HG03039 (cell line): ENCODE measurements around the gene FYB2.

Source experiments
- ATAC-seq: cut with Tn5 transposase; IDR thresholded peaks from one replicate; pipeline ENCODE4 v1.9.1; 2021; ENCODE audit warnings: mild to moderate bottlenecking, moderate library complexity; ENCODE audit not compliant: unreplicated experiment

The FYB2 gene

DNA sequence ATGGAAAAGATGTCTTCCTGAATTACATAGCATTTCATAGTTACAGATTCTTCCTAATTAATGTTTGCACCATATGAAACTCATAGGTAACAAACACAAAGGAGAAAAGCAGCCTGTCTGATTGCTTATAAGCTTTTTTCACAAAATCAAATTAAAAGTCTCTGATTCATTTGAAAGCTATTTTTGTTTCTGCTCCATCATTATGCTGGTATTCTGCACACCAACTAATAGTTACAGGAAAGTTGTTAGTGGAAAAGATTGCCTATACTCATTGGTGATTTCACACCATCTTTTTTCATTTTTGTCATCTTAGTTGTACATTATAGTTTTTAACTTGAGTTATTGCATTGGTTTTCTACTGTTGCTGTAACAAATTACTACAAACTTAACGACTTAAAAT lies 104.0 kb downstream of the FYB2 start:
- no peak for ATAC-seq

DNA sequence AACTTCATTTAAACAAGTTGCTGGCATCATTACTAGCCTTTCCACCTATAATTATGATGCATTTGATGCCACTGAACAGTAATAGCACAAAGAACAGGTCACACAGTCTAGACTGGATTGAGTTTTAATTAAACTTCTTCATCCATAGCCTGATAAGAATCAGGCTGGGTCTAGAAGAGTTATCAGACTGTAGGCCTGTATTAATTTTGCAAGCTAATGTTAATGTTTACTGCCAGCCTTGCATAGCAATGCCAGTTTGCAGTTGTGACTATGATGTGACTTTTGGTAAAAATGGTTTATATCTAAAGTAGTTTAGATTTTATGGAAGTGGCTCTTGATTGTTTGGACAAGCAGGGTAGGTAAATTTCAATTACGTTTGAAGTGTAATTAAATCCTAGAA lies 106.1 kb downstream of the FYB2 start:
- ATAC-seq: no peak

DNA sequence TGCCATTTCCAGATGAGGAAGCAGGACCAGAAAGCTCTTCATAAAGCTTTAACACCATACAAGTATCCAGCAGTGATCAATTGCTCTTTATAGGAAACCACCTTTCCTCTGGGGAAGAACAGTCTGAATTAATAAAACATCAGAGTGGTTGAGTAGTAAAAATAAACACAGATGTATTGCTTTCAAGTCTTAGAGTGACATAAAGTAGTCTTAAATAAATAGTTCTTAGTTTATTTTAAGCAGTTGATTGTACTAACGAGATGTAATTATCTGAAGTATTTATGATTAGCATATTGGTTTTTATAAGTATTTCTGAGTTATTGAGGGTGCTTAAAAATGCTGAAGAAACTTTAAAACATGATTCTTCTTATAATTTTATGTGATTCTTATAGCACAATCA lies 107.1 kb downstream of the FYB2 start:
- ATAC-seq: no peak

DNA sequence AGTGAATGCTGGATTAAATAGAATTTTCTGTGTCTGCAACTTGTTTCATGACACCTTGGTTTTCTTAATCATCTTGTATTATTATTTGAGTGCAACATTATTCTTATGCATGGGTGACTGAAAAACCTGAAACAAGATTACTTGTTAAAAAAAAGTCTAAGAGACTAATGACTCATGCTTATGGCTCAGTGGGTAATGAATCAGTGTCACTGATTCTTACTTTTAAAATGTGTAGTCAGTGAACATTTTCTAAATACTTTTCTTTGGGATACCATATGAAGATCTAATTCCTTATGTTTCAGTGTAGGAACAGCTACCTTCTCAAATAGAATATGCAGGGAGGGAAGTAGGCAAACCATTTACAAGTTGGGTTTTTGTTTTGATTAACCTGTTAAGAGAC lies 108.6 kb downstream of the FYB2 start:
- ATAC-seq: no peak

DNA sequence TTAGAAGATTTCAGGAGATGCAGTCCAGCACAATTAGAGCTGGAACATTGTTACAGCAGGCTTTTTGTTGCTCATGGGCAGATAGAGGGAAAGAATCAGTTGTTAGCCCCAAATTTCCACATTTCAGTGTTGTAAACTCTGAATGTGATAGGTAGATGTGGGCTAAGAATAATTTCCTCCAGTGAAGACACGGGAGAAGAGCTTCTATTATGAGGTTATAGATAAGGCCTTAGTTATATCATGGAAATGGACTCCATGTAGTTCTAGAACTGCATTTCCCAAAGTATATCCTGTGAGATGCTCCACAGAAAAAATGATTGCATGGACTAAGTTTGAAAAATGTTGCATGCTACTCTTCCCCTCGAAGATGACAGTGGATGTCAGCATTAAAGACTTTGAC lies 109.2 kb downstream of the FYB2 start:
- ATAC-seq: no peak

DNA sequence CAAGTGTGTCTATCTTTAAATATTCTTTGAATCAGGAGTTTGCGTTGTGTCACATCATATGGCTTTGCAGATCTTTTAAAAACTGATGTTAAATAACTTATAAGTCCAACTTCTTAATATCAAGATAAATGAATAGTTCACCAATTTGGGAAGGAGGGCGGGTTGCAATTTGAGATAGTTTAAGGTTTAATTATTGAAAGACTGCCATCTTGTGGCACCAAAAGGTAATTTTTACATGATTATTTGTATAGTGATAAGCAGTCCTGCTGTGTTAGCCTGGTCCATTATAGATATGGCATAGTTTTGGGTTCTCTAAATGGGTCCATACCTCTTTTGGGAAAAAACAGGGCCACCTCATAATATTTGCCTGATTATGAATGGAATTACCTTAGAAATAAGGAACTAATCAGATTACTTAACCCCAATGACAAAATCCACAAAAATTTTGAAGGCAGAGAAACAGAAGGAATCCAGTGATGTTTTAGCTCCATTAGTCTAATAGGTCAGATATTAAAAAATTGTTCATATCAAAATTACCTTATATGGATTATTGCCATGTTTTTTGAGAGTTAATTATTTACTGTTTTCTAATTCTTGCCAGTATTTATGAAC lies 109.8 kb downstream of the FYB2 start:
- ATAC-seq: peak; percentile 53

DNA sequence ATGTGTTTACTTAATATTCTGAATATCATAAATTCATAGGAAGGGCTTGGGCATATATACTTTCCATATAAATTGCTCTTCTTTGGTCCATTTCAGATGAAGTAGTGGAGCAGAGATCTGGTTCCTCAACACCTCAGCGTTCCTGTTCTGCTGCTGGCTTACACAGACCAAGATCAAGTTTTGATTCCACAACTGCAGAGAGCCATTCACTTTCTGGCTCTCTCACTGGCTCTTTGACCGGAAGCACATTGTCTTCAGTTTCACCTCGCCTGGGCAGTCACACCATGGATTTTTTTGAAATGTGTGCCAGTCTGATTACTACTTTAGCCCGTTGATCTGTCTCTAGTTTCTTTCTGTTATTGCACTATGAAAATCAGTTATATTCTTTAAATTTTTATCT lies 111.8 kb downstream of the FYB2 start:
- ATAC-seq: no peak

DNA sequence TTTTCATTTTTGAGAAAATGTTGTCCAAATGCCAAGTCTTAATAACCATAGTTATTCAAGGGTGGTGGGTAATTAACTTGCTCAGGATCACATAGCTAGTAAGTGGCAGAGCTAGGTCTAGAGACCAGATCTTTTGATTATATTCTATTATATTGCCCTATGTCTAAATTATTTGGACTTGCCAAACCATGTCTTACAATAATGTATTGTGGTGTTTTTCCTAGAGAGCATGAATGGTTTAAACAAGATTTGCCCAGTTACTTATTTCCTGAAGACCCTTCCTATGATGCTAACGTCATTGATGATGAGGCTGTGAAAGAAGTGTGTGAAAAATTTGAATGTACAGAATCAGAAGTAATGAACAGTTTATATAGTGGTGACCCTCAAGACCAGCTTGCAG lies 115.5 kb downstream of the FYB2 start:
- no peak for ATAC-seq

DNA sequence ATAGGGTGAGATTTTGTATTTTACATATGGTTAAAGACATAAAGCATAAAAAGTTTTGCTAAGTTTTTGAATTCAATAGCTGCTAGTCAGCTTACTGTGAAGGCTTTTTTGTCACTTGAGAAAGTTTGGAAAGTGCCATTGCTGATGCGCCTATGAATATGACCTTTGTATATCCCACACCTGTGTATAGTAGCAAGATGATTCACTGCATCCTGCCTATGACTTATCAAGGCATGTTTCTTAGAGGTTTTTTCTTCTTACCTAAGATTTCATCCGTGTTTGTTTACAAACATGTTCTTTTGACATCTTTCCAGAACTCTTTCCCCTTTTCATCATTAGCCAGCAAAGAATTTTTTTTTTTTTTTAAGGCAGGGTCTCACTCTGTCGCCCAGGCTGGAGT lies 122.5 kb downstream of the FYB2 start:
- no peak for ATAC-seq

DNA sequence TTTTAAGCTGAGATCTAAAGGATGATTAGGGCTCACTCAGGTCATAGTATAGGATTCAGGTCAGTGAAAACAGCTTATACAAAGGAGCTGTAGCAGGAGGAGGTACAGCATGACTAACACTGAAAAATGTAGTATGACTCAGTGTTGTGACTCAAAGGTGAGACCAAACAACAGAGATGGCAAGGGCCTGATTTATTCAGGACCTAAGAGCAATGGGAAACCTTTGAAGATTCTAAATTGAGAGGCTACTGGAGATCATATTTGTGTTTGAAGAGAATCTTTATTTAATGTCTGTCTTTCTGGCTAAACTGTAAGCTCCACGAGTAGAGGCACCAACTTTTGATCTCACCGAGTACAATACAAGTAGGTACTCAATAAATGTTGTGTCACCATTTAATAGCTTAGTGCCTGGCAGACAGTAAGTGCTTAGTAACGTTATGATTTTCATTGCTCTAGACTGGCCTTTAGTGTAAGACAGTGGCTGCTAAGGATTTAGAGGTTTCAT lies 130.6 kb downstream of the FYB2 start:
- ATAC-seq: peak; percentile 88

DNA sequence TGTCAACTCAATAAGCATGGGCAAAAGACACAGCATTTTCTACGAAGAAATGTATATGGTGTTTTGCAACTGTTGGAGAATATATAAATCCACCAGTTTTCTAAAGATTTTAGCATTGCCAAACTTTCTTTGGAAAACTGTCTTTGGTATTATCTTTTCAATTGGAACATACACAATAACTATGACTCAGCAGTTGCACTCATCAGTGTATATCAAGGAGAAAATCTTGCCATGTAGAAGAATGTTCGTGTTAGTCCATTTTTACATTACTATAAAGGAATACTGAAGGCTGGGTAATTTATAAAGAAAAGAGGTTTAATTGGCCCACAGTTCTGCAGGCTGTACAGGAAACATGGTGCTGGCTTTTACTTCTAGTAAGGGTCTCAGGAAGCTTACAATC lies 133.0 kb downstream of the FYB2 start:
- no peak for ATAC-seq

DNA sequence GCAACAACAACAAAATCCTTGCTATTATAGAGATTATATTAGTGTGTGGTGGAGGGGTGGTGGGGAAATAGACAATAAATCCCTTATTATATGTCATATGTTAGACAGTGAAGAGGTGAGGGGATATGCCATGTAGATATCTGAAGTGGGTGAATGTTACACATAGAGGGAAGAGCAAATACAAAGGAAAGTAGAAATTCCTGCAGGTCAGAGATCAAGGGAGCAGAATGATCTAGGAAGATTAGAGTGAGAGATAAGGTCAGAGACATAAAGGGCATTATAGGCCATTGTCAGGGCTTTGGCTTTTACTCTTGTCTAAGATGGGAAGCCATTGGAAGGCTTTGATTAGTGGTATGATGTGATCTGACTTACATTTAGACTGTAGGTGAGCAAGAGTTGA lies 135.6 kb downstream of the FYB2 start:
- ATAC-seq: no peak

DNA sequence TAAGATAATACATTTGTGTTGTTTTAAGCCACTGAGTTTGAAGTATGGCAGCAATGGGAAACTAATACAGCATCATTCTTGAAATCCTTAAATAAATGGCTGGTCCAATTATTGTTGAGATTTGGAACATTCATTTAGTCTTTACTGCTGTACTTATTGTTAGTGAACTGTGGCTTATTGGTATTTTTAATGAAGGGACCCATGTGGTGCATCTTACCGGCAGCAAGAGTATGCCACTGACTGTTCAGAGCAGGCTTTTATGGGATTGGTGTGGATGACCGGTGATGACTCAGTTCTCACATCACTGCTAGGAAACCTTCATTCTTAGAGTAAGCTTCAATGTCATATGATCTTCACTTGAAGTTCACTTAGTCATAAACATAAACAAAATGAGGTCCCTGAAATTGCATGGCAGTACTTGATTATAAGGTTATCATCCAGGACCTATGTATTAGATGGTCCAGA lies 142.6 kb downstream of the FYB2 start:
- no peak for ATAC-seq

DNA sequence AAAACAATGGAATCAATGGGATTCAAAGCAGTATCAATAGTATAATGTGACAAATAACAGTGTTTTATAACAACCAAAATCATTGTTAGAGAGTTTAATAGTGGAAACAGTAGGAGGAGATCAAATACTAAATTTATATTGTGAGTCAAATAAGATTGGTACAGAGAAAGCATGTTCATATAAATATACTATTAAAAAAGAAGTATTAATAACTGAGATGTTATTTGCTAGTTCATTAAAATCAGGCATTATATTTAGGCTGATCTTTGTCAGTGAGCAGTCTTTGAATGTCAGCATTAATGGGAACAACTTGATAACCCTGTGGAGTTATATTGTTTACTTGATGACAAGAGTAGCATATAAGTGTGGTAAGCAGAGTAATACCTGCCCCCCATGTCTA lies 143.4 kb downstream of the FYB2 start:
- no peak for ATAC-seq

DNA sequence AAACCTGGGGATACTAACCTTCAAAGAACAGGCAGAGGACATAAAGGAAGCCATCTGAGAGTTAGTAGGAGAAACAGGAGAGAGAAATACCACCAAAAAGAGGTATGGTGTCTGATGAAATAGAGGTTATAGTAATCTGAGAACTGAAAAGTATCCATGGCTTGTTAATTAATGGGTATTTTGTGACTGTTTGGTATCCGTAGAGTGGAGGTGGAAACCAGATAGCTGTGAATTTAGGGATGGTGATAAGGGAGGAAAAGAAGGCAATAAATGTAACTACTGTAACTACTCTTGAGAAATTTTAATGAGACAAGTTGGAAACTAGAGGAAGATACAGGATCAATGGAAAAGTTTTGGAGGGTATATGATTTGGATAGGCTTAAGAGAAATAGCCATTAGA lies 146.6 kb downstream of the FYB2 start:
- ATAC-seq: no peak

DNA sequence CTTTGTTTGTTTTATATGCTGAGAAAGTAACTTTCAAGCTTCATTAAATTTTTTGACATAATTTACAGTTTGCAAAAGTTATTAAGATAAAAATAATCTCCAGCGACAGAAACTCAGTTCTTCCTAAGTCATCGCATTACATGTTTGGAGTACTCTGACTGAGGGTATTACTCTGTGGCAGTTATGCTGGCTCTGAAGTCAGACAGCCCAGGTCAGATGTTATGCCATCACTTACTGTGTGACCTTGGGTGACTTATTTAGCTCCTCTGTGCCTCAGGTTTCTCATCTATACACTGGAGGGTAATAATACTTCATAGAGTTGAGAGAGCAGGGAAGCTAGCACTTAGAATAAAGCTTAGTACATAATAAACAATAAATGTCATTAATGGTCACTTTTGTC lies 147.7 kb downstream of the FYB2 start:
- no peak for ATAC-seq

DNA sequence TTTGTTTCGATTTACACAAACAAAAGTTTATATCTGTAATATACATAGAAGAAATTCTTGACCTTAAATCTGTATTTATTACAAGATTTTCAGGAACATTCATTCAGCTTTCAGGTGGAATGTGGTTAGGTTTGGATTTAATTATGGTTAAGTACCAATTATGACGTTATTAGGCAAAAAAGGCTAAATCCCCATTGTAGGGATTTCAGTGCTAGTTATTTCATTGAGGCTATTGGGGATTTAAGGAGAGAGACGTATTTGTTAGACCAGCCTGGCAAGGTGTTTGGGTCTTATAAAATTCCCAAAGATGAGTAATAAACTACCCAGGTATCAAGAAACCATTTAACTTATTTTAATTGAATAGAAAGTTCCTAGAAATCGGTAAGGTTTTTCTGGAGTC lies 148.1 kb downstream of the FYB2 start:
- ATAC-seq: no peak

DNA sequence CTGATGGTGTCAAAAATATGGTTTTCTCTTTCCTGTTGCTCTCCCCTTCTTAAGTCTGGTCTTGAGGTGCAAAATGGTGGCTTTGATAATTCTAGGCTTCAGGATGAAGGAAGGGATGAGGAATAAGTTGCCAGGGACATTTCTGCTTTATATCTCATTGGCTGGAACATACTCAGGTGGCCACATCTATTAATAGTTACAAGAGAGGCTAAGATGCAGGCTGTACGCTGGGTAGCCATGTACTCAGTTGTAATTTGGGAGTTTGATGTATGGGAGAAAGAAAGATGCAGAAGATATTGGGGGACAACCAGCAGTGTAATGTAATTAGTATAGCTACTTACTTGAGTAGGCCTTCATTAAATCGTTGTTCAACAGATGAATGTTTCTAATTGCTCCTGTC lies 148.9 kb downstream of the FYB2 start:
- ATAC-seq: no peak
